Fibroblast of mammary gland (primary cell): Measurements from ENCODE around the gene WNT9A.

ENCODE experiments used
- DNase-seq: peaks from one replicate; pipeline ENCODE4 v3.0.0-alpha.2; 2010; ENCODE audit warnings: low read depth
- H3K4me3 ChIP-seq: 2 replicates; pipeline ENCODE4 v1.5.1; 2011; ENCODE audit warnings: low read depth, mild to moderate bottlenecking, low read length, moderate library complexity; ENCODE audit not compliant: control insufficient read depth
- TF ChIP-seq, protein P1 (sequence below): conservative IDR thresholded peaks from 2 replicates; pipeline ENCODE4 v1.5.1; 2011; ENCODE audit warnings: low read depth, low read length, inconsistent platforms; ENCODE audit not compliant: control insufficient read depth, insufficient read depth

The WNT9A gene

GRCh38 chr1:227899820-227900449, 47.8 kb downstream of the WNT9A start:
- TF ChIP-seq, protein P1, sequence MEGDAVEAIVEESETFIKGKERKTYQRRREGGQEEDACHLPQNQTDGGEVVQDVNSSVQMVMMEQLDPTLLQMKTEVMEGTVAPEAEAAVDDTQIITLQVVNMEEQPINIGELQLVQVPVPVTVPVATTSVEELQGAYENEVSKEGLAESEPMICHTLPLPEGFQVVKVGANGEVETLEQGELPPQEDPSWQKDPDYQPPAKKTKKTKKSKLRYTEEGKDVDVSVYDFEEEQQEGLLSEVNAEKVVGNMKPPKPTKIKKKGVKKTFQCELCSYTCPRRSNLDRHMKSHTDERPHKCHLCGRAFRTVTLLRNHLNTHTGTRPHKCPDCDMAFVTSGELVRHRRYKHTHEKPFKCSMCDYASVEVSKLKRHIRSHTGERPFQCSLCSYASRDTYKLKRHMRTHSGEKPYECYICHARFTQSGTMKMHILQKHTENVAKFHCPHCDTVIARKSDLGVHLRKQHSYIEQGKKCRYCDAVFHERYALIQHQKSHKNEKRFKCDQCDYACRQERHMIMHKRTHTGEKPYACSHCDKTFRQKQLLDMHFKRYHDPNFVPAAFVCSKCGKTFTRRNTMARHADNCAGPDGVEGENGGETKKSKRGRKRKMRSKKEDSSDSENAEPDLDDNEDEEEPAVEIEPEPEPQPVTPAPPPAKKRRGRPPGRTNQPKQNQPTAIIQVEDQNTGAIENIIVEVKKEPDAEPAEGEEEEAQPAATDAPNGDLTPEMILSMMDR, result no peak
- DNase-seq, result no peak
- H3K4me3 ChIP-seq, result no peak overlapping the region

DNA sequence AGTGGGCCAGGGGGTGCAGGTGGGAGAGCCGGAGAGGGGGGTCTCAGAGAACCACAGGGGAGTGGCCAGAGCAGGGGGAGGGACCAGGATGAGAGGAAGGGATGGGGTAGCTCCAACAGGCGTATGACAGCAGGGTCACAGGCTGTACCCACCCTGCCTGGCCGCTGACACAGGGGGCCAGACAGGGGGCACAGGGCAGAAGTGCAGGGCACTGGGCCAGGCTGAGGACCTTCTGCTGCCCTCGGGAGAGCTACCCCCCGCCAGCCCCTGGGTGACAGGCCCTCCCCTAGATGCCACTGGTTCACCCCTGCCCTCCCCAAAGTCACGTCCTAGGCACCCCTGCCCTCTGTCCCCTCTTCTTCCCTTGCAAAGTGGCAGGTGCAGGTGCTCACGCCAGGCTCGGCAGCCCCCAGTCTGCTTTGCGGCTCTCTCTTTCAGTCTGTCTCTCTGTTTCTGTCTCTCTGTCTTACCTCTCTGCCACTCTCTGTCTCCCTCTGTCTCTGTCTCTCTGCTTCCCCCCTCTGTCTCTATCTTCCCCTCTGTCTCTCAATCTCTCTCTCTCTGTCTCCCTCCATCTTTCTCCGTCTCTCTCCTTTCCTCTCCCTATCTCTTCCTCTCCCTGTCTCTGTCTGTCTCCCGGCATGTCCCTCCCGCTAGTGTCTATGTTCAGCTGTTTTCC, 48.5 kb downstream of the WNT9A start:
- H3K4me3 ChIP-seq, result no peak overlapping the region
- TF ChIP-seq, protein P1, result no peak
- no peak for DNase-seq

- no peak overlapping the region for H3K4me3 ChIP-seq
- no peak for DNase-seq
- TF ChIP-seq, protein P1, result no peak
These were observed 49.1 kb downstream of the WNT9A start for GRCh38 chr1:227898502-227899140.

GRCh38 chr1:227897704-227898438, 49.9 kb downstream of the WNT9A start:
- TF ChIP-seq, protein P1, result no peak
- H3K4me3 ChIP-seq, result no peak overlapping the region
- no peak for DNase-seq

DNA sequence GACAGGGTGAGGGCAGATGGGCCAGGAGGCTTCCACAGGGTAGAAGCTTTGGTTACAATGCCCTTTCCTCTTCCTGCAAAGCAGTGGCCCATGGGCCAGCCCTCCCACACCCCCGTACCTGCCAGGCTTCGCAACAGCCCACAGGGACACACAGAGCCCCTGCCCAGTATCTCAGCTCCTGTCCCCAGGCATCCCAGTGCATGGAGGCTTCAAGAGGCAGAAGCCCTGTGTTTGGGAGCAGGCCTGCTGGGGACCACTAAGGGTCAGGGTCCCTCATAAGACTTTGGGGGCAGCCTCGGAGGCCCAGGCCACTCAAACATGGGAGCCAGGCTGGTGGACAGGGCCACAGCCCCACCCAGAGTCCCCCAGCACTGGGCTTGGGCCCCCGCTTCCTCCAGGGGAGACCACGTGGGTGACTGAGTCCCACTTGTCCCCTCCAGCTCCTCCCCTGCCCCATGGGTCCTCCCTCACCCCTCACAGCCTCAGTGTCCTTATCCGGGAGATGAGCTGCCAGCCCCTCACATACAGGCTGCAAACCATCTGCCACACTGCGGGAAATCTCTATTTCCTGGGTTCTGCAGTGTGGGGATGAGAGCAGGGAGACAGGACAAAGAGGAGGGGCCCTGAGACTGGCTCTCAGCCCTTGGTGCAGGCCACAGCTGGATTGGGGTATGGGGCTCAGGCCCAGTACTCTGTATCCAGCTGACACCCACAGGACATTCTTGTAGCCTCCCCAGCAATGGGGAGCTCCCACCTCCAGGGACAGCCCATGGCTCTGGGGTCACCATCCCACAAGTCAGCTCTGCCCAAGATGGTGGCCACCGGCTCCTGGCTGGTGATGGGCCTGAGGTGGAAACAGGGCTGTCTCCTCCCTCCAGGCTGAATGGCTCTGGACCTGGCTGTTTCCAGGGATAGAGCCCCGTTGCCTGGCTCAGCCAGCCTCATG, 50.7 kb downstream of the WNT9A start:
- H3K4me3 ChIP-seq, result no peak overlapping the region
- DNase-seq, result no peak
- TF ChIP-seq, protein P1, result no peak
